ENCODE data around the gene OR51D1.

The OR51D1 gene

GRCh38 chr11:4645974-4646373 lies 8.7 kb downstream of the OR51D1 start:
- no peak for DNase-seq

- DNase-seq = no peak
Measured at GRCh38 chr11:4647766-4648165, 10.5 kb downstream of the OR51D1 start.

- DNase-seq = no peak
Measured at GRCh38 chr11:4654635-4655369, 17.5 kb downstream of the OR51D1 start.

- DNase-seq = no peak
Measured at GRCh38 chr11:4658629-4659445, 21.6 kb downstream of the OR51D1 start.

GRCh38 chr11:4662876-4663275 lies 25.6 kb downstream of the OR51D1 start:
- no peak for DNase-seq

GRCh38 chr11:4664183-4664582 lies 26.9 kb downstream of the OR51D1 start:
- DNase-seq = no peak

- DNase-seq = no peak
Measured at GRCh38 chr11:4664786-4665185, 27.5 kb downstream of the OR51D1 start.

- DNase-seq = no peak
Measured at GRCh38 chr11:4665424-4665823, 28.1 kb downstream of the OR51D1 start.

GRCh38 chr11:4671741-4672140 lies 34.5 kb downstream of the OR51D1 start:
- no peak for DNase-seq

- DNase-seq = no peak
Measured at GRCh38 chr11:4672470-4672869, 35.2 kb downstream of the OR51D1 start.

GRCh38 chr11:4673781-4674180 lies 36.5 kb downstream of the OR51D1 start:
- no peak for DNase-seq

- DNase-seq = no peak
Measured at GRCh38 chr11:4677948-4678347, 40.7 kb downstream of the OR51D1 start.

GRCh38 chr11:4680341-4680740 lies 43.1 kb downstream of the OR51D1 start:
- no peak for DNase-seq

- no peak for DNase-seq
Measured at GRCh38 chr11:4682623-4683419, 45.5 kb downstream of the OR51D1 start.

GRCh38 chr11:4684631-4685285 lies 47.5 kb downstream of the OR51D1 start:
- peak; percentile 15 for DNase-seq
